Activated T-helper 9 cell treated with anti-CD3 and anti-CD28 coated beads, Interleukin-2, amount 50 U/mL, for 16 hours (primary cell): Measurements from ENCODE around the gene RNF181.
A peak's percentile ranks its signal among the peaks of the same experiment; 100 is the strongest.
"Not testable (repeated sequence)": the region's sequence is repeated elsewhere in the genome, so short reads cannot be mapped to it uniquely, and the experiment has no call there.

Experiments used
- DNase-seq: peaks from one replicate; pipeline ENCODE4 v3.0.0-alpha.2; 2020; ENCODE audit warnings: low read depth

Gene RNF181, protein sequence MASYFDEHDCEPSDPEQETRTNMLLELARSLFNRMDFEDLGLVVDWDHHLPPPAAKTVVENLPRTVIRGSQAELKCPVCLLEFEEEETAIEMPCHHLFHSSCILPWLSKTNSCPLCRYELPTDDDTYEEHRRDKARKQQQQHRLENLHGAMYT

DNA sequence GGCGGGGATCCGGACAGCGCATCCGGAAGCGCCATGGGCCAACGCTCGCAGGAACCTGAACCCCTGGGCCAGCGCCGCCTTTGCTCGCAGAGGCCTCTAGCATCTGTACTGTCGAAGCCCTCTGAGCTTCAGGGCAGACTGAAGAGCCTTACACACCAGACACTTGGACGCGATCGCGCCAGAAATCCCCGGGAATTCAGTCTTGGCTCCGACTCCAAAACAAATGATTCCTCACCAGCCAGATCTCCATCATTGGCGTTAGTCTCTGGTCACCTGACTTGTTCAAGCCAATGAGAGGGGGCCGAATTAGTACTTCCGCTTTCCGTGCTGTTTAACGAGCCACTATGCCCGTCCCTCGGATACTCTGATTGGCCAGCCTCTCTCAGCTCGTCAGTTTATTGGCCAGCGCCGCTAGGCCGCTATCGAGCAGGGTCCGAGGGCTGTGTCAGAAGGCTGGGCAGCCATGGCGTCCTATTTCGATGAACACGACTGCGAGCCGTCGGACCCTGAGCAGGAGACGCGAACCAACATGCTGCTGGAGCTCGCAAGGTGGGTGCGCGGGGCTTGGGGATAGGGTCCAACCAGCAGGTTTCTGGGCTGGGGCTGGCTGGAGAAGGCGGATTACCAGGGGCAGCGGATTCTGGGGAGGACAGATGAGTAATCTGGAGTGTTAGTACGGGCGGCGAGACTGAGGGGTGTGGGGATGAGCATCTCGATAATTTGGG, at the start of gene RNF181:
RNF181 (plus strand) TSS at position 445 of the 725 bp plus-strand sequence; CDS start at position 464, 19 bp downstream.
- peak; percentile 82 for DNase-seq

DNA sequence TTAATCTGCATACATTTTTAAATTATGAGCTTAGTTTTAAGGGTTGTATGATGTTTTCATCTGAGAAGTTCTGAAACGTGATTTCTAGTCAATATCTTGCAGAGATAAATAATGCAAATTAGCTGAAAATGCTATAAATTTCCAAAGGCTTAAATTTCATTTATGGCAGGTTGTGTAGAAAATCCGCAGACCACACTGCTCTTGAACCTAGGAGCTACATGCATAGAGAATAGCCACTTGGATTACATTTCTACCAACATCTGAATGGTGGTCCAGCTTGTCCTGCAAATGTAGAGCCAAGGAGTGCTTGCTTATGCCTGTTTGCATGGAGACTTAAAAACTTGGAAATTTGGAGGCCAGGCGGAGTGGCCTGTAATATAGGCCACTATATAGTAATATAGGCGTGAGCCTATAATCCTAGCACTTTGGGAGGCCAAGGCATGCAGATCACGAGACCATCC, 49.7 kb upstream of the RNF181 start:
- DNase-seq = no peak

DNA sequence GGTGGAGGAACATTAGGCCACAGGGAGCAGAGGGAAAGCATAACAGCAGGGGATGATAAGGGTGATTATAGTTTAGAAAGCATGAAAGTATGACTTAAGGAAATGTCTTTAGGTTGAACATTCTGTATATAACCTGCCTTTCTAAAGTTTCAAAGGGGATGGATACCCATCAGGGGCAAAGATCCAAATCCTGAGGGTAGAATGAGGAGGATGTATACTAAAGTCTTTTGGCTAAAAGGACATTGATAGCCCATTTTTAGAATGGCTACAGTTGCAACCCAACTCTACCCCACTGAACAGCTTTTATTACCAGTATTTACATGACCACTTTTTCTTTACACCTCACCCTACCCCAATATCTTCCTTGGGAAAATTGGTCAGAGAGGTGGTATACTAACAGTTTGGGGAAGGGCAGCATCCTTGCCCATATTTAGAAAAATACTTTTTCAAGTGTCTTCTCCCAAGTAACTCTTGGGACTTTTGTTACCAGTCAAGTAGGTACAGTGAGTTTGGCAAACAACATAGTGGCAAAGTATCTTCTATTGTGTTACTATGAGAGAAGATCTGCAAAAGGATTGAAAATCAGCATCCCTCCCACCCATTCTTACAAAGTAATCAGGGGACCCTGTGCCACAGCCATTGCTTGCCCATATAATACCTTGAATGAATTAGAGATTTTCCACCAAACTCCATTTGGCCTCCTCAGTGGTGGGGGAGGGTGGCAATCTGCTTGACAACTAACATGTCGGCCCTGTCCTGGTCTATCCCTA, 48.3 kb upstream of the RNF181 start:
- no peak for DNase-seq

DNA sequence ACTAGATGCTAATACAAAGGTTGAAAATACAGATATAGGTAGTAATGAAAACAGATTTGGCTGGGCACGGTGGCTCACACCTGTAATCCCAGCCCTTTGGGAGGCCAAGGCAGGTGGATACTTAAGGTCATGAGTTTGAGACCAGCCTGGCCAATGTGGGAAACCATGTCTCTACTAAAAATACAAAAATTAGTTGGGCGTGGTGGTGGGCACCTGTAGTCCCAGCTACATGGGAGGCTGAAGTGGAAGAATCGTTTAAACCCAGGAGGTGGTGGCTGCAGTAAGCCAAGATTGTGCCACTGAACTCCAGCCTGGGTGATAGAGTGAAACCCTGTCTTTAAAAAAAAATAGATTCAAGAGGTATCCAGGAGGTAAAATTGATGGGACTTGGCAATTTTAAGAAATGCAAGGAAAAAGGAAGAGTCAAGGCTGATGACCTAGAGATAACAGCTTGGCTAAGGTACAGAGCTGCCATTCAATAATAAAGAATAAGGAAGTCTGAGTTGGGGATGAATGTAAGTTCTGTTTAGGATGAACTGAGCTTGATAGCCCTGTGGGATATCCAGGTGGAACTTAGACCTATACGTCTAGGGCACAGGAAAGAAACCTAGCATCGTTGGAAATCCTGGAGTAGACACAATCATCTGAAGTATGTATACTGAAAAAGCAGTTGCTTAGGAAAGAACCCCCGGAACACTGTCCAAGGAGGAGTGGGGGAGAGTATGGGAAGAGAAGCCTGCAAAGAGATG, 47.5 kb upstream of the RNF181 start:
- DNase-seq = no peak

DNA sequence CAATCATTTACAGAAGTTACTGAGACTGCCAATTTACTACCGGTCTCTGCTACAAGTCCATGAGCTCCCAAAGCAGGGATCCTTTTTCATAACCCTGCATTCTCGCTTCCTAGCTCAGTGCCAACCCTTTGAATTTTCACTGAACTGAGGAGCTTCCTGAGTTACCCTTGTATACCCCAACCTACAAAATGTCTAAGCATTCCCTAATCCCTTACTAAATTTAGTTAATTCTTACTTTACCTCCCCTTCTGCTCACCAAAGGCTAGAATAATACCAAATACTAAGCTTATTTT, 47.0 kb upstream of the RNF181 start:
- DNase-seq = no peak

DNA sequence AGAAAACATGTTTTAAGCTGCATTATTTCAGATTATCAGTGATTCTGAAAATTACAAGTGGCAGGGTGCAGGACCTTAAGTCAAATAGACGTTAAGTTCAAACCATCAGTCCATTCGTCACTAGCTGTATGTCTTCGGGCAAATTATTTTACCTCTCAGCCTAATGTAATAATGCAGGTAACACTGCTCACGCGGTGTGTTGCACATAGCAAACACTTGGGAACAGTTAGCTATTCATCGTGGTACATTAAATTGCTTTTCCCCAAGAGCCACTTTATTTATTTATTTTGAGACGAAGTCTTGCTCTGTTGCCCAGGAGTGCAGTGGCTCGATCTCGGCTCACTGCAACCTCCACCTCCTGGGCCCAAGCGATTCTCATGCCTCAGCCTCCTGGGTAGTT, 46.5 kb upstream of the RNF181 start:
- DNase-seq = no peak

DNA sequence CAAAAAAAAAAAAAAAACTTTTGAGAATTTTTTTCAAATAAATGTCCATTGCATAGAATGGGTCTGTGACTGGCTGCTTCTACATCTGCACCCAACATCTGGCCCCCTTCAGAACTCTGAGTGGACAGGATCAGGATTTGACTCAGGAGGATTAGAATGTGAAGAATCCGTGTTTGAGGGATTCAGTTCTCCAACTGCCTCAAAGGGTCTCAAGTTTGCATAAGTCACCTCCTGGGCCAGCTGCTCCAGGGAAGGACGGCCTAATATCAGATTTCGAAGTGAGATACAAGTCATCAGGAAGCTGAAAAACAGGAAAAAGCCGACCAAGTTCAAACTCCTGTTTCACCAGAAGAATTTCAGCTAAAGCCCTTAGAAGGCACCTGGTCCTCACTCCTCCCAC, 45.7 kb upstream of the RNF181 start:
- DNase-seq = no peak

DNA sequence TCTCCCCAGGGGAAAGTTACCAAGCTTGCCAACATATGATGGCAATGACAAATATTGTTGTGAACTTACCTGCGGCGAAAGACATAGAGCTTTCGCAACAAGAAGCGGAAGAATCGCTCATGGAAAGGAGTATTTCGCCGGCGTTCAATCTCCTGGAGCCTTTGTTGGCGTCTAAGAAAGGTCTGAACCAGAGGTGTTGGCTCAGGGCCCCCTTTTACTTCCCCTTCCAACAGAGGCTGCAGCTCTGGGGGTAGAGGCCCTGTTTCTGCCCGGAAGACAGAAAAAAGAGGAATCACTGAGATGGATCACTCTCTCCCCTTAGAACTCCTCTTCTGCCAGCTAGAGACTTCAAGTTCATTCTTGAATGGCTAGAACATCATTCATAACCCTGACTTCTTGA, 45.1 kb upstream of the RNF181 start:
- no peak for DNase-seq

DNA sequence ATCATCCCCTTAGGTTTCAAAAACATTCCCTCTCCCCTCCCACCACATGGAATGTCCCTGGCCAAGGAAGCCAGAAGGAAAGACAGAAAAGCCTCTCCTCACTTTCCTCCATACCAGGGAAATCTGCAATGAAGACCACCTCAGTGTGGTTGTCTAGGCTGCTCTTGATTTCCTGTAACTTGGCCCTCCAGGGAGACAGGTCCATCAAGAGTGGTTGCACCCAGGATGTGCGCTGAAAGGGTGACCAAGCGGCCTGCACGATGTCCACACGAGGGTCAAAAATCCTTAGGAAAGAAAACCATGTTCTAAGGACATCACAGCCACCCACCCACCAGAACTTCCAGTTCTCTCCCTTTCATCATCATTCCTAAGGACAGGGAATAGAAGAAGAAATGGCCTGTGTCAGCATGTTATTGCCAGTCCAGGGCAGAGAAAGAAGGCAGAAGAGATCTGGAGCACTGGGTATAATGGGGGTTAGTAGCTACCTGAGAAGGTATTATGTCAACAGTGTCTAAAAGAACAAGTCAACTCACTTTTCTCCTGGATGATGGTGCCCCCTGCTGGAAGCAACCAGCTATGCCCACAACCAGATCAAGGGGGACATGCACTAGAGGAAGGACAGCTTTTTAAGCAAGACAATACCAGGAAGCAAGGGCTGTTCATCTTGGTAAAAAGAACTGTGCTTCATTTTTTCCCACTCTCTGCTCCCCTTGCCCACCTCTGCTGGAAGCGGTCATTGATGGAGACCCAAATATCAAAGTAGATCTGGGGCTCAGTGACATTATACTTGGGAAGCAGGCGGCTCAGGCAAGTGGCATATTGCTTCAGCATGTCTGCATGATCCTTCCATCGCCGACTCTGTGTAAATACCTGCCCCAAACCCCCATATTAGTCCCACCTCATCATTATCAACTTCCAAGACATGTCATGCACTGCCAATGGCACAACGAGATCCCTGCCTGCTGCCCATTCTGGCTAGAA, 43.6 kb upstream of the RNF181 start:
- peak; percentile 73 for DNase-seq

DNA sequence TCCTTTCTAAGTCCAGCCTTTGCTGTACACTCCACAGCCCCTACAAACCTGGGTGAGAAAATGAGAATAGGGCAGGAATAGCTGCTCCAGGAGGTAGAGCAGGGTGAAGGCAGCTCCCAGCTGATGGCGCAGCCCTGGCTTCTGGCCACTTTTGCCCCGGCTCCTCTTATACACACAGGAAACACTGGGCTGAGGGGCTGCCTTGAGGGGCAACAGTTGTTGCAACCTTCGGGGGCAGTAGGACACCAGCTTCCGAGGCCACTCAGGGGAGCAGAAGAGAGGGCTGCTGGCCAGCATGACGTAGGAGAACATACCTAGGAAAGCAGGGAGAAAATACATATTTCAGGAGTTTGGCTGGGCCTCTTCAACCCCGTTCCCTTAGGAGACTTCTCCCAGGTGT, 42.4 kb upstream of the RNF181 start:
- DNase-seq = no peak

DNA sequence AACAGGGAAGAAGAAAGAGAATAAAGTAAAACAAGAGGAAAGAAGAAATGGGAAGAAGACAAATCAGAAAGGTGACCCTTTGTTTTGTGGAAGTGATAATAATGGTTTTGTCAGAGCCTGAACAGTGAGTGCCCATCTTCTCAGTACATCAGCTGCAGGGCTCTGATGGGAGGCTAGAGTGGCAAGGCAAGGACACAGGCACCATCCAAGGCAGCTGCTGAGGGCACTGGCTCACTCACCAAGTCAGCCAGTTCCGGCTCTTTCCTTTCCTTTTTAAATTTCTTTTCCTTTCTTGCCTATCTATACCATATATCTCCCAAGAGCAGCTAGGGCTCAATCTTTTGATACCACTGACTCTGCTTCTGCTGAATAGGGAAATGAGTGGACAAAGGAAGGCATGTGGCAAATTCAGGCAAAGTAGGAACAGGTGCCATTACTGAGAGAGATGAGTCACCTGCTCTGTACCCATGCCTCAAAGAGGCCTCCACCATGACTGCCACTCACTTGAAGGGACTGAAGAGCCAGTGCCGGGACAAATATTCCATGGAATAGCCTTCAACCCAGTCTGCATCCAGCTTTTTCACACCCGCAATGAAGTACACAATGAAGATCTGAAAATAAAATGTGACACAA, 40.4 kb upstream of the RNF181 start:
- no peak for DNase-seq

DNA sequence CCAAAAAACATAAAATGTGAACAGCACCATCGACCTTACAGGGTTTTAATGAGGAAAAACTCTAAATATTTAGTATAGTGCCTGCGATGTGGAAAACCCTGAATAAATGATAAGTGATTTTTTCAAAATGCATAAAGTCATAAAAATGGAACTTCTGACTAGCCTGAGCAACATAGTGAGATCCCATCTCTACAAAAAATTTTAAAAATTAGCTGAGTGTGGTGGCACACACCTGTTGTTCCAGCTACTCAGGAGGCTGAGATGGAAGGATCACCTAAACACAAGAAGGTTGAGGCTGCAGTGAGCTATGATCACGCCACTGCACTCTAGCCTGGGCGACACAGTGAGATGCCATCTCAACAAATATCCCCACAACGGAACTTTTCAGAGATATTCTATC, 38.4 kb upstream of the RNF181 start:
- DNase-seq = no peak

DNA sequence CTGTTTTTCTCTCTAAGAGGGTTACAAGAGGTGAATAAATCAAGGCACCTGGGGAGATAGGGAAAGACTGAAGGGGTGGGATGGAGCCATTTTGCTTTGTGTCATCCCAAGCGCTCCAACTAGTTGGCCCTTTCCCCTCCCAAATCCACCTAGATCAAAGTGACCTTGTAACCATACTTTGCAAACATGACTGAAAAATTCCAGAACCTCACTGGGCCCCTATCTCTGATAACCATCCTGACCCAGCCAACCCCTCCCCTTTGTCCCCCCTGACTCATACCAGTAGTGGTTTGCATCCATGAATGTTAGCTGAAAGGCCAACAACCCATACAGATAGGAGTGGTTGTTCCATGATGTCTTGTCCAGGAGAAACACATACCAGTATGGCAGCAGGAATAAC, 37.4 kb upstream of the RNF181 start:
- DNase-seq = no peak

DNA sequence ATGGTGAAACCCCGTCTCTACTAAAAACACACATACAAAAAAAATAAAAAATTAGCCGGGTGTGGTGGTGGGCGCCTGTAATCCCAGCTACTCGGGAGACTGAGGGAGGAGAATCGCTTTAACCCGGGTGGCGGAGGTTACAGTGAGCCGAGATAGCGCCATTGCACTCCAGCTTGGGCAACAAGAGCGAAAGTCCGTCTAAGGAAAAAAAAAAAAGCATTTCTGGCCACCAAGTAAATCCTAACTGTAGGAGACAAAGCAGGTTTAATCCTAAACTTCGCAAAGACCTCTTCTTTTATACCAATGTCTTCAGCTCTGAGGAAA, 35.2 kb upstream of the RNF181 start:
- not testable (repeated sequence) for DNase-seq

DNA sequence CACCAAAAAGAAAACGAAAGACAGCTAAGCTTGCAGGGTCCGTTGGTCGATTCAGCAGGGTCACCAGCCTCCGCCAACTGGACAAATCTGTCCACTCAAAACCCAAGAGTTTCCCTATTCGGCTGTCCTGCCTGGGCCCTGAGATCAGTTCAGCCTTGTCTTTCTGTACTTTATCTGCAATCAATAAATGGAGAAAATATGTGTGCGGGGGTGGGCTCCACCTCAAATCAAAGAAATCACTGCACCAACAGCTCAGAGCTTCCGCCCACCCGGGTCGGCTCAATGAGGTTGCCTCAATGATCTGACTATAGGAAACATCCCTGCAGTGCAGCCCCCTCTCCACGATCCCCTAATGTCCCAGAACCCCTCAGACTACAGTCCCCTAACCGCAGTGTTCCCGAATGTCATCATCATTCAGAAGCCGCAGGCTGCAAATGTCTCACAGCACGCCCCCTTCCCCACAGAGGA, 34.7 kb upstream of the RNF181 start:
- DNase-seq = no peak

DNA sequence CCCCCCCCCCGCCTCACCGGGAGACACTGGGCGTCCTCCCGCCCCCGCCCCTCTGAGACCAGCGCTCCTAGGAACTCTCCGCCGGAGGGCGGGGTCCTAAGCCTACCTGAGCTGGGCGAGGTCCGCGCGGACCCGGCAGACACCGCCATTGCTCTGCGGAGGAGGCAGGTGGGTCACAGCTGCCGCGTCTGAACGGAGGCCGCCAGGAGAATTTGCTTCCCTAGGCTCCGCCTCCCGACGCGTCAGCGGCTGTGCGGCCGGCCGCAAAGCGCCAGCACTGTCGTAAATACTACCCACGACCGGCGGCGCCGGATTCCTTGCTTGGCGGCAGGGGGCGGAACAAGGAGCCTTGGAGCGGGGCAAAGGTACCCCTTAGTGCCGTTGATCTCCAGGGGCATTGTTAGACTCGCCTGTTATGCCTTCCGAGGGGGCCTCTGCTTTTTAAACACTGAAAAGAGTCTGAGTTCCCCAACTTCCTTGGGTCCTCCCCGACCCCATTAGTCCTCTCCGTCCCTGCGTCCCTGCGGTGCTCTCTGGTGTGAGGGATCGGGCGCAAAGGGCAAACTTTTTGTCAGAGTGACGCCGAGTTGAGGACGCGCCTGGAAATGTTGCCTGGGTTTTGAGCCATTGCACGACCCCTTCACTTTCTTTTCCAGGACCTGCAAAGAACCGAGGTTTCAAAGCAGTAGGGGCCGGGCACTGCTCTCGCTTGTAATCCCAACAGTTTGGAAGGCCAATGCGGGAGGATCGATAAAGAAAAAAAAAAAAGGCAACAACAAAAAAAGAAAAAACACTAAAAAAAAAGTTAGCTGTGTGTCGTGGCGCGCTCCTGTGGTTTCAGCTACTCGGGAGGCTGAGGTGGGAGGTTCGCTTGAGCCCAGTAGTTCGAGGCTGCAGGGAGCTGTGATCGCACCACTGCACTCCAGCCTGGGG, 34.0 kb upstream of the RNF181 start, which contains the start of gene GGCX:
GGCX (minus strand) TSS at position 214 of the 933 bp plus-strand sequence; CDS start at position 149, 65 bp downstream.
- DNase-seq = peak; percentile 92

DNA sequence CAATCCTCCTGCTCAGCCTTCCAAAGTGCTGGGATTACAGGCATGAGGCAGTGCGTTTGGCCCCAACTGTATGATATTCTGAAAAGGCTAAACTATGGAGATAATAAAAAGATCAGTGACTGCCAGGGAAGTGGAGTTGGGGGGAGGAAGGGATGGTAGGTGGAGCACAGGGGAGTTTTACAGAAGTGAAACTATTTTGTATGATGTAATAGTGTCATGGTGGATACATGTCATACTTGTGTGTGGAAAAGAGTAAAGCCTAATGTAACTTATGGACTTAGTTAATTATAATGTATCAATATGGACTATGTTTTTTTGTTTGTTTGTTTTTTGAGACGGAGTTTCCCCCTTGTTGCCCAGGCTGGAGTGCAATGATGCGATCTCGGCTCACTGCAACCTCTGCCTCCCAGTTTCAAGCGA, 31.4 kb upstream of the RNF181 start:
- DNase-seq = no peak

DNA sequence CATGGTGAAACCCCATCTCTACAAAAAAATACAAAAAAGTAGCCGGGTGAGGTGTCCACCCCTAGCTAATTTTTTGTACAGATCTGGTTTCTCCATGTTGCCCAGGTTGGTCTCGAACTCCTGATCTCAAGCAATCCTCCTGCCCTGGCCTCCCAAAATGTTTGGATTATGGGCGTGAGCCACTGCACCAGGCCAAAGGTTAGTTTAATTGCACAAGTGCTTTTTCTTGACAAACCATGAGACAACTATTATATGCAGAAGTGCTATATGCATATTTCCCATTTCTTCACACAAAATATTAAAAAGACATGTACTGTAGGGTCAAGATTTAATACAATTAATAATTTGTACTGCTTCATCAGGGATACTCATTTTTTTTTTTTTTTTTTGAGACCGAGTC, 29.3 kb upstream of the RNF181 start:
- DNase-seq = no peak

DNA sequence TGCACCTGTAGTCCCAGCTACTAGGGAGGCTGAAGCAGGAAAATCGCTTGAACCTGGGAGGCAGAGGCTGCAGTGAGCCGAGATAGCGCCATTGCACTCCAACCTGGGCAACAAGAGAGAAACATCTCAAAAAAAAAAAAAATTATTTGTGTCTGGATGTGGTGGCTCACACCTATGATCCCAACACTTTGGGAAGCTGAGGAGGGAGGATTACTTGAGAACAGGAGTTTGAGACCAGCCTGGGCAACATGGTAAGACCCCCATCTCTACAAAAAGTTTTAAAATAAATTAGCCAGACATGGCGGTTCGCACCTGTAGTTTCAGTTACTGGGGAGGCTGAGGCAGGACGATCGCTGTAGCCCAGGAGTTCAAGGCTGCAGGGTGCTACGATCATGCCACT, 19.8 kb upstream of the RNF181 start:
- DNase-seq = no peak

DNA sequence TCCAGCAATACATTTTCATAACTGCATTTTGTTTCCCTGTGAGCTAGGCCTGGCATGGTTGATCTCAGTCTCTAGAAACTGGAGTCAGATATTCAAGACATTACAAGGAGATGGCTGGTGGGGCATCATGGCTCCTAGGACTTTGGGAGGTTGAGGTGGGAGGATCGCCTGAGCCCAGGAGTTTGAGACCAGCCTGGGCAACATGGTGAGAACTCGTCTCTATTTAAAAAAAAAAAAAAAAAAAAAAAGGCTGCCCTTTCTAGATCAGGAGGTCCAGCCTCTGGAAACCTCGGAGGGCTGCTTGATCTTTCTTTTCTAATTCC, 18.5 kb upstream of the RNF181 start:
- DNase-seq = no peak
